ENCODE measurements around the gene SLC22A12.

The SLC22A12 gene

DNA sequence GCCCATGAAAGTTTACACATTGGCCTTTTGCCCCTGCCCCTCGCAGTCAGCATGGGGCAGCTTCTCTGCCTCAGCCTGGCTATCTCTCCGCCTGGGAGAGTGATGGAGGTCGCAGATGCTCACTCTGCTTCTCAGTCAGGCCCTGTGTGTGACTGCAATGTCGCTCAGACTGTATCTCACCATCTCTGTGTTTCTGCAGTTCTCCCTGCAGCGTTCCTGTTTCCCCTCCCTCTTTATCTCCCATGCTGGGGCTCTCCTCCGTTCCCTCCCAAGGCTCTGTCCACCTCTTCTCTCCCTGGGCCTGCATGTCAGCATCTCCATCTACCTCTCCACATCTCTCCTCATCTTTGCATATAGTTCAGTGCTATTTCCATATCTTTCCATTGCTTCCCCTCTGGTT, 38.1 kb downstream of the SLC22A12 start:
- no peak for DNase-seq

DNA sequence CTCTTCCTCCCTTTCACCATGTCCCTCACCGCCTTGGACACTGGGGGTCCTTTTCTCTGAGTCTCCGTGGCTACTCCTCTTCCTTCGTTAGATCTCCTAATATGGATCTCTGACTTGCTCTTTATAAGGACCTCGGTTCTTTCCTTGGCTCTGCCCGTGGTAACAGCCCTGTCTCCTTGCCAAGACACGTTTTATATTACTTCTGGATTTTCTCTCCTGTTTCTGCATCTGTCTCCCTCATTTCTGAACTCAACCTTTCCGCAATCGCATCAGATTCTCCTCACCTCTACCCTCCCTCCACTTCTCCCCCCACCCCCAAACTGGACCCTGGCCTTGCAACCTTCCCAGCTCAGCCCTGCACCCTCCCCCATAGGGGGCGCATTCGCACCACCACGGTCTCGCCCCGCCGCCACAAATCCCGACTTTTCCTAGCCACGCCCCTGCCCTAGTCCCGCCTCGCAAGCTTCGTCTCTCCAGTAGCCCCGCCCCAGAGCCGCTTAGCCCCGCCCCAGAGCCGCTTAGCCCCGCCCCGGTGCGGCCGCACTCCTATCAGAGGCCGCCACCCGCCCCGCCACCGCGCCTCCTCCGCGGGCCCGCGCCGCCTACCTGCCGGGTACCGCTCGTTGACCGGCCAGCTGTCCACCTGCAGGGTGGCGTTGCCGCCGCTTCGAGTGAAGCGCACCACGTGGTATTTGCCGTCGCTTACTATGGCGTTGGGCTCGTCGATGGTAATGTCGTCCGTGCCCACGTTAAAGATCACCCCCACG, 39.0 kb downstream of the SLC22A12 start:
- DNase-seq: no peak

- DNase-seq: no peak
Measured at GRCh38 chr11:64631675-64632074, 40.7 kb downstream of the SLC22A12 start.

DNA sequence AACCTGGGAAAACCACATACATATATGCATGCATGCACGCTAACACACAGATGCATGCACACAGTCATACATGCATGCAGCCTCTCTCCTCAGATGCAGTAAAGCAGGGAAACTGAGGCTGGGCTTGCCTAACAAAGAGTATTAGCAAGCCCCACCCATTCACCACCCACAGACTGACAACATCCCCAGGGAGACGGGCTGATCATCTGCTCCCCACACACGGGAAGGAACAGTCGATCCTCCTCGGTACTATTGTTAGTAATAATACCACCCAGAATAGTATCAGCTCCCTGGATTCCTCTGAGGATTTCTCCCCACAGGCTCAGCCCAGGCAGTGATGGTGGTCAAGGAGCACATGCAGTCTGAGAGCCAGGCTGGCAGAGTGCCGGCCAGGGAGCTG, 41.2 kb downstream of the SLC22A12 start:
- no peak for DNase-seq

DNA sequence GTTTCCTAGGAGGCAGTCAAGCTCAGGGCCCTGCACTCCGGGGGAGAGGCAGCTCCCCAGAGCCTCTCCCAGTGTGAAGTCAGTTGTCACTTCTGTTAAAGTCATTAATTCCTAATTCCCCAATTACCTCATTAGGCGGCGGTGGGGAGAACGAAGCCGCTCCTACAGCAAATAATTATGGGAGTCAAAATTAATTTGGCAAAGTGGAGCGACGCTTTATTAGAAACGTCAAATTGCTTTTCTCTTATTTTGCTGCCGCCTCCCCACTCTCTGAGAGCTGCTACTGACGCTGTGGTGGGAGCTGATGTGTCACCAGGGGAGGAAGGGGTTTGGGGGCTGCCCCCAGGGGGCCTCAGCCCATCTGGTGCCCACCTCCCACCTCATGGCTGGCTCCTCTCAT, 41.6 kb downstream of the SLC22A12 start:
- no peak for DNase-seq

DNA sequence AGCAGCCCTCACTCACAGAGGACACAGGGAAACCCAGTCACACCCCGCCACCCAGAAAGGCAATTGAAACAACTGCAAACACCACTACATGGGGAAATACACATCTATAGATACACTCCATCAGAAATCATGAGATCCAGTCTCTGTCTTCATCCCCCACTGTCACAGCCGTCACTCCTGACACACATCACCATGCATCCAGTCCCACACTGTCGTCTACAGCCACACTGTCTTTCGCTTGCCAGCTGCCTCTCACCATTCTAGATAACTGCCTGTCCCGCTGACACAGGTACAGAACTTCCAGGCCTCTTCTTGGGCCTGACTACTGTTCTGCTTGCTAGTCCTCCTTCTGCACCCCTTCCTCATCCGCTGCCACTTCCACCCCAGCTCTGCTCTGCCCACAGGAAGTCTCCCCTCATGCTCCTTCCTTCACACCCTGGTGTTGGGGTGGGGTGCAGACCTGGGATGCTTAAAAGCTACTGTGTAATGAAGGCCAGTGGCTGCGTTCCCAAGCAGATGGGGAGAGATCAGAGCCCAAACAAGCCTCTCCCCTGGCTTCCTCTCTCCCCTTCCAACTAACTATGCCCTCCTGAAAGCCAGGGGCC, 42.6 kb downstream of the SLC22A12 start:
- no peak for DNase-seq

- DNase-seq: no peak
Measured at GRCh38 chr11:64637334-64638017, 46.5 kb downstream of the SLC22A12 start.

DNA sequence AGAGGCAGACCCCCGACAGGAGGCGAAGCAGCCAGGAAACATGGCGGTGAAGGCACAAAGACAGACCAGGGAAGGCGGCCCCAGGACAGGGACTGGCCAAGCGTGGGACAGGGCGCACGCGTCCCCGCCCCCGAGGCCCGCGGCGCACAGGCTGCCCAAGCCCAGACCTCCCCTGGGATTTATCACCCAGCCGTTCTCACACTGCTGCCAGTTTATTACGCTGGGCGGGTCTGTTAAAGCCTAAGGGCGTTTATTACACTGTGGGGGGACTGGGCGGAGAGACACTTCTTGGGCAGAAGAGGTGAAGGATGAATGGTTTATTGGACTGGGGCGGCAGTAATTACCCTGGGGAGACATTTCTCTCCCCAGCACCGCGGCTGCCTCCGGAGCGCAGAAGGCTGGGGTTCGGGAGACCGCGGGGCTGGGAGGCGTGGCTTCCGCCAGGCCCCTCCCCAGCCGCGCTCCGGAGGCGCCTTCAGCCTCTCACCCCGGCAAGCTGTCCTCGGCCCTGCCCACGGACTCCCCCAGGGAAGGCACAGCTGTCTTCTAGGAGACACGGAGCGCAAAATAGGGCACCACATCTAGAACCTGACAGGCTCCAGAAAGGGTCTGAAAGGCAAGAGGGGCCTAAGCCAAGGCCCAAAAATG, 47.1 kb downstream of the SLC22A12 start:
- DNase-seq: no peak

DNA sequence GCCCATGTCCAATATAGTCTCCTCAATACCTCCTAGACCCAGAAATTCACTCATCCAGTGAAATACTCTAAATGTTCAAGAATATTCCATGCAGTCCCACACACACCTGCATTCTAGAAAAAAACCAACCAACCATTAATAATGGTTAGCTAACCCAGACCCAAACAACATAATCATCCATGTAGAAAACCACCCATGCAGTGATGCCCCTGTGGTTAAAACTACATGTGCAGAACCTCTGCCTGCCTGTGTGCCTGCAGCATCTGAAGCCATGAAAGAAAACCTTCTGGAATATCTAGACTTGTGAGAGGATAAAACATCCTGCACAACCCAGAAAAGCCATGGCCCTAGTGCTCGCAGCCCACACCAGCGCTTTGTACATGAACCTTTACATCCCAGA, 47.8 kb downstream of the SLC22A12 start:
- no peak for DNase-seq

DNA sequence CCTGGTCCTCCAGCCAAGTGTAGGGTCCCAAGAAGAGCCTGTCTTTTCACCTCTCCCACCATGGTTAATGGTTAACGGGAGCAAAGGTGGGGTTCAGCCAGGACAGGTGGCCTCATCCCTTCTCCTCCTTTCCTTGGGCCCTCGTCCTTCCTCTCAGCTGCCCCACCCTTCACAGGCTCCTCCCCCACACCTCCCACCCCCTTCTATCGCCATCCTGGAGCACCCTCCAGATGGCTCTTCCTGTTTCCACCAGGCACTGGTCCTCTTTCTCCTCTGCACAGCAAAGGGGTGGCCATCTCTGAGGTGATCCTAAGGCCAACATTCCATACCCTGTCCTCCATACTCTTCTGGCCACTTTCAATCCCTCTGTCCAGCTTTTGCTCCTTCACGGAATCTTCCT, 48.9 kb downstream of the SLC22A12 start:
- no peak for DNase-seq

DNA sequence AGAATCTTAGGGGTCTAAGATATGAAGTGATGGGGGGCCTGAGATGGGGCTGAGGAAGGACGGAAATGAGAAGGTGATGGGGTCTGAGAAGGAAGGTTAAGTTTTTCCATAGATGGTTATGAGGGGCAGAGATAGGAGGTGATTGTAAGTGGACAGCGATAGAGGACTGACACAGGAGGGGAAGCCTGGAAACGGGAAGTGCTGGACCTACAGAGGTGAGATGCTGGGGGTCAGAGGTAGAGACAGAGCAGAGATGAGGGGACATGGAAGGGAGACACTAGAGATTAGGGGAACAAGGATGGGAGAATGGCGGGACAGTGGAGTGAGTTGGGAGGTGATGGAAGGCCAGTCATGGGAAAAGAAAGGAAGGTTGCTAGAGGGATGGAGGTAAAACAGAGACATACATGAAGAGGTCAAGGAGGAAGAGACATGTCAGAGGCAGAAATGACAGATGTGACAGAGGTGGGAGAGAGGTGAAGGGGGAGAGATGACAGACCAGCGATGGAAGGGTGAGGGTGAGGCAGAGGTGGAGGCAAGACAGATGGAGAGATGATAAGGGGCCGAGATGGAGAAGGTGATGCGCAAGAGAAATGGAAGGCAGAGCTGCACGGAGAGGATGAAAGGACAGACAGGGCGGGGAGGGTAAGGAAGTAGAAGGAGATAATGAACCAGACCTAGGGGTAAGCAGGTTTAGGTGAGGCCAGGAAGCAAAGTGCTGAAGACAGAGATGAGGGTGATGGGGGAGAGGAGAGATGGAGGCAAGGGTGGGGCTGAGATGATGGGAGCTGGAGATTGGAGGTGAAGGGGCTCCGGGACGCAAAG, 50.8 kb downstream of the SLC22A12 start:
- DNase-seq: no peak

GRCh38 chr11:64642418-64642735, 51.4 kb downstream of the SLC22A12 start:
- DNase-seq: no peak

DNA sequence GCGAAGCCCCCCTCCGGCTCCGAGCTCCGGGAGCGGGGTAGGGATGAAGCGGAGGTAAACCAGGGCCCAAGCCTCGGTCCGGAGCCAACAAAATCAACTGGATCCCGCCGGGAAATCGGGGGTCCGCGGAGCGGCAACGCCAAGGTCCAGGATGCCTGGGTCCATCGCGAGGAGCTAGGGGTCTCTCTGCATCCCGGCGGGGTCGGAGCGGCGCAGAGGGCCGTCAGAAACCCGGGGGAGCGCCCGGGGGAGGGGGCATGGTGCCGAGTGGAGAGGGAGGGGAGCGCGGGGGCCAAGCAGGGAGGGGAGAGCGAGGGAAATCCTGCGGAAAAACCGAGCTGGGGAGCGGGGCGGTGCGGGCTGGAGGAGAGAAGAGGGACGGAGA, 51.8 kb downstream of the SLC22A12 start:
- no peak for DNase-seq

- DNase-seq: no peak
Measured at GRCh38 chr11:64643256-64643881, 52.3 kb downstream of the SLC22A12 start.

DNA sequence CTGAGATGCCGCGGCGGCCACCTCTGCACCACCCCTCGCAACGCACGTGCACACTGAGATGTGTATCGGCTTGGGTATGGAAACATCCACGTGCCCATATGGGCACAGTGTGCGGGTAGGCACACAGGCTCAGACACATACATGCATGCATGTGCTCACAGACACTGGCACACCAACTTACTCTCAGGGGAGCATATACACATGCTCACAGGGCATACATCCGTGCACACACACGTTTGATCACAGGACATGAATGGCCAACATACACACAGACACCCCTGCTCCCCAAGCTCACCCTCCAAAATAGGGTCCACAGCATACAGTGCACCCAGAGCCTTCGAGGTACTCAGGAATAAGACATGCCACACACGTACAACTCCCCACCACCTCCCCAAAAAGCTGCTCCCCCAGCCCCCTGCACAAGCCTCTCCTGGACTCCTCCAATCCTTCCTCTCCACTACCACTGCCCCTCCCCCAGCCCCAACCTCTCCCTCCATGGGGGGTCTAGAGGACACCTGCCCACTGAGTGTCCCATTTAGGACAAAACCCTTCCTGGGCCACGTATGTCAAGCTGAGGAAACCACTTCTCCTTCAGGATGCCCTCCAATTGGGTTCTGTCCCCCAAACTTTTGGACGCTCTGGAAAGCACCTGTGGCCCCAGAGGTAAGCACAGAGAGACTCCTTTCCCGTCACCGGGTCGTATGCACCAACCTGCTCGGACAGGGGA, 53.1 kb downstream of the SLC22A12 start:
- DNase-seq: no peak

- DNase-seq: no peak
Measured at GRCh38 chr11:64644647-64645275, 53.7 kb downstream of the SLC22A12 start.

GRCh38 chr11:64647019-64647779, 56.2 kb downstream of the SLC22A12 start:
- no peak for DNase-seq

DNA sequence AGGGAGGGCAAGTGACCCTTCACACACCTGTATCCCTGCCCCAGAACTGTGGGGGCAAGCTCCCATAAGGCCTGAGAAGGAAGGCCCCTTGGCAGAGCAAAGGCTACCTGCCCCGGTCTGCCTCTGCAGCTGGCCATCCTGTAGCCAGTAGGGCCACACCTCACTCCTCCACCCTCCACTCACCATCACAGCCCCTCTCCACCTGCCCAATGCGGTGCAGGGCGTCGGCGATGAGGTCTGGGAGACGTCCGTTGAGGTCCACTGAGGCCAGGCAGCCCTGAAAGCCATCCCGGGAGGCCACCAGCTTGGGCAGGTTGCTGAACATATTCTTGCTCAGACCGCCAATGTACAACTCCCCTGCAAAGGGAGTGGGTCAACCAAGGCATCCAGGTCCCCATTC, 57.5 kb downstream of the SLC22A12 start:
- DNase-seq: no peak

DNA sequence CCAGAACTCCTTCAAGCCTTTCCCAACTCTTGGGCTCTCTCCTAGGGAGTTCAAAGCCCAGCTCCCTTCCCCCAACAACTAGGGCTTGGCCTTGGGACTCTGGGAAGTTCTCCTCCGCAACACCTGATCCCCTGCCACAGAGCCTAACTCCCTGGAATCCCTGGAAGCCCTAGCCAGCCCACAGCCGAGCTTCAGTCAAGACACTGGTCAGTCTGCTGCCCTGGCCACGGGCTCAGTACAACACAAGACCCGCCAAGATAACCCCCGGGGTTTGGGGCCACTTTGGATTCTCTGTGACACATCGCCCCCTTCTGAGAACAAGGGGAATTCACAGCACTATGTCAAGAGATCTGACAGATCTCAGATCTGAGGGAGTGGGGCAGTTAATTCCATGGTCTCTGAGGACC, 58.3 kb downstream of the SLC22A12 start:
- DNase-seq: no peak

- DNase-seq: no peak
Measured at GRCh38 chr11:64650923-64651523, 60.0 kb downstream of the SLC22A12 start.

Data from NK-92 treated with Interleukin-12 subunit alpha and Interleukin-12 subunit beta, amount 100 ng/mL, for 24 hours (cell line).